GM06990 (cell line): ENCODE results near the gene DDTL.
"Not testable (repeated sequence)": the region's sequence is repeated elsewhere in the genome, so short reads cannot be mapped to it uniquely, and the experiment has no call there.

Experiments used
- DNase-seq: peaks from one replicate; pipeline ENCODE4 v3.0.0-alpha.2; 2011; ENCODE audit not compliant: insufficient read length; ENCODE audit errors: extremely low read depth
- H3K27me3 ChIP-seq: replicated peaks from 2 replicates; pipeline ENCODE4 v1.6.0; 2011; ENCODE audit warnings: low read length; ENCODE audit not compliant: control insufficient read depth, insufficient read depth
- H3K36me3 ChIP-seq: 2 replicates; pipeline ENCODE4 v1.5.1; 2011; ENCODE audit warnings: low read length; ENCODE audit not compliant: control insufficient read depth, insufficient read depth
- H3K4me3 ChIP-seq: replicated peaks from 2 replicates; pipeline ENCODE4 v1.5.1; 2011; ENCODE audit warnings: low read depth, mild to moderate bottlenecking, control low read depth, low read length
- TF ChIP-seq, protein P1 (sequence below): IDR thresholded peaks from 2 replicates; pipeline ENCODE4 v1.5.1; 2011; ENCODE audit warnings: low read length, control low read depth, mild to moderate bottlenecking, inconsistent platforms; ENCODE audit not compliant: insufficient read depth, poor library complexity, severe bottlenecking

DDTL gene

GRCh38 chr22:23977304-23977703, 10.6 kb downstream of the DDTL start:
- not testable (repeated sequence) for H3K36me3 ChIP-seq, DNase-seq, H3K27me3 ChIP-seq, H3K4me3 ChIP-seq

GRCh38 chr22:23979557-23980240, 13.0 kb downstream of the DDTL start, which contains the start of gene GSTT2:
TSS of gene GSTT2 (plus strand) at chr22:23980134.
- not testable (repeated sequence) for H3K4me3 ChIP-seq, H3K36me3 ChIP-seq, H3K27me3 ChIP-seq, DNase-seq

GRCh38 chr22:23980567-23980966, 13.9 kb downstream of the DDTL start:
- H3K4me3 ChIP-seq, DNase-seq, H3K27me3 ChIP-seq, H3K36me3 ChIP-seq: not testable (repeated sequence)

DNA sequence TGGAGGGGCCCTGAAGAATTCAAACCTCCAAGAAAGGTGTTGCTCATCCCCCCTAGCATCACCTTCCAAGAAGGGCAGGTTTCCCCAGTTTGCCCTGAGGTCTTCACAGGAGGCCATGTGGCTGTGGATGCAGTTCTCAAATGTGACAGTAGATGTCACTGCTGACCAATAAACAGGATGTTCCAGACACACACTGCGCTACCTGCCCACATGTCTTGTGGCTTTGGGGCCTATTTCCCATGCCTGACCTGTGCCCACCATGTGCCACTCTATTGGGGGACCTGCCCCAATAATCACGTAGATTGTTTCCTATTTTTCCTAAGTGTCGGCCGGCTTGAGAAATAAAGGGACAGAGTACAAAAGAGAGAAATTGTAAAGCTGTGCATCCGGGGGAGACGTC, 17.7 kb downstream of the DDTL start:
- DNase-seq = no peak
- TF ChIP-seq, protein P1, sequence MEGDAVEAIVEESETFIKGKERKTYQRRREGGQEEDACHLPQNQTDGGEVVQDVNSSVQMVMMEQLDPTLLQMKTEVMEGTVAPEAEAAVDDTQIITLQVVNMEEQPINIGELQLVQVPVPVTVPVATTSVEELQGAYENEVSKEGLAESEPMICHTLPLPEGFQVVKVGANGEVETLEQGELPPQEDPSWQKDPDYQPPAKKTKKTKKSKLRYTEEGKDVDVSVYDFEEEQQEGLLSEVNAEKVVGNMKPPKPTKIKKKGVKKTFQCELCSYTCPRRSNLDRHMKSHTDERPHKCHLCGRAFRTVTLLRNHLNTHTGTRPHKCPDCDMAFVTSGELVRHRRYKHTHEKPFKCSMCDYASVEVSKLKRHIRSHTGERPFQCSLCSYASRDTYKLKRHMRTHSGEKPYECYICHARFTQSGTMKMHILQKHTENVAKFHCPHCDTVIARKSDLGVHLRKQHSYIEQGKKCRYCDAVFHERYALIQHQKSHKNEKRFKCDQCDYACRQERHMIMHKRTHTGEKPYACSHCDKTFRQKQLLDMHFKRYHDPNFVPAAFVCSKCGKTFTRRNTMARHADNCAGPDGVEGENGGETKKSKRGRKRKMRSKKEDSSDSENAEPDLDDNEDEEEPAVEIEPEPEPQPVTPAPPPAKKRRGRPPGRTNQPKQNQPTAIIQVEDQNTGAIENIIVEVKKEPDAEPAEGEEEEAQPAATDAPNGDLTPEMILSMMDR = peak; percentile 44
- Histone ChIP-seq H3K4me3 (no peak overlapping the region), H3K27me3 (no peaks in the 10 kb centered on the region), H3K36me3 (no peaks in the 10 kb centered on the region)

- H3K36me3 ChIP-seq, DNase-seq, H3K4me3 ChIP-seq, H3K27me3 ChIP-seq: not testable (repeated sequence)
Observed at GRCh38 chr22:23986089-23986488, 19.4 kb downstream of the DDTL start.

- H3K36me3 ChIP-seq, H3K4me3 ChIP-seq, DNase-seq, H3K27me3 ChIP-seq: not testable (repeated sequence)
Observed at GRCh38 chr22:23986538-23987178, 20.0 kb downstream of the DDTL start.

- DNase-seq, H3K27me3 ChIP-seq, H3K36me3 ChIP-seq, H3K4me3 ChIP-seq: not testable (repeated sequence)
Observed at GRCh38 chr22:23989583-23990244, 23.0 kb downstream of the DDTL start.

DNA sequence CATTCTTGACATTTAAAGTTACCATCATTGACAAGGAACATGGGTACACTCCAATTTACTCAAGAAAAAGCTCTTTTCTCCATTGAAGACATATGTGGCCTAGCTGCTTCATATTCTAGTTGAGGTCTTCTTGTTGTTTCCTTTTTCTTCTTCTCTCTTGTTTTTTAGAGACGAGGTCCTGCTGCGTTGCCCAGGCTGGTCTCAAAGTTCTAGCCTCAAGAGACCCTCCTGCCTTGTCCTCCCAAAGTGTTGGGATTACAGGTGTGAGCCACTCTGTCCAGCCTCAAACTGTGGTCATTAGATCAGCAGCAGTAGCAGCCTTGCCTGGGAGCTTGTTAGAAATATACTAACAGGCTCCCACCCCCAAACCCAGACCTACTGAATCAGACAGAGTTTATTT, 26.4 kb downstream of the DDTL start:
- not testable (repeated sequence) for DNase-seq, H3K27me3 ChIP-seq, H3K36me3 ChIP-seq, H3K4me3 ChIP-seq

DNA sequence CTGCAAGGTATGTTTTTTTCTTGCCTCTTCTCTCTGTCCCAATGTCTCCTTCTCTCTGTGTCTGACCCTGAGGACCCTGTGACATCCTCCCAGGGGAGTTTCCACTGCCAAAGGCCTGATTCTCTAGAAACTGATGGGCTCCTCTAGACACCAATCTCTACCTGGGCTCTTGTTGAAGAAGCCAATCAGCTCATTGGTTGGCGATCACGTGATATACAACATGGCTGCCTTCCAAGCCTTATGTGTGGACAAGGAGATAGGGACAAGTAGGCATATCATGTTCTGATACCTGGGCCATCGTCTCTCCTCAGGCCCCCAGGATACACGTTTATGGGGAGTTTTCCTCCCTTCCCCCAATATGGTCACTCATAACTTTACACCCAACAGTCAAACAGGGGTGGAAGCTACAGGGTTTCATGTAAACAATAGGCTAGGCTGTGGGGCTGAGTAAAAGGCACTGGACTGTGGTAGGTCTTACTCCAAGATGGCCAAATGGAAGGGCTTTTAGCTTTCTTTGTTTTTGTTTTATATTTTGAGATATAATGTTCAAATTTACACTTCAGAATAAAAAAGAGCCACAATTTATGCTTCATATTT, 27.0 kb downstream of the DDTL start:
- H3K4me3 ChIP-seq, H3K36me3 ChIP-seq, DNase-seq, H3K27me3 ChIP-seq: not testable (repeated sequence)
